ENCODE results near the gene SEMA4B.
"Not testable (repeated sequence)": the region's sequence is repeated elsewhere in the genome, so short reads cannot be mapped to it uniquely, and the experiment has no call there.

Gene SEMA4B

DNA sequence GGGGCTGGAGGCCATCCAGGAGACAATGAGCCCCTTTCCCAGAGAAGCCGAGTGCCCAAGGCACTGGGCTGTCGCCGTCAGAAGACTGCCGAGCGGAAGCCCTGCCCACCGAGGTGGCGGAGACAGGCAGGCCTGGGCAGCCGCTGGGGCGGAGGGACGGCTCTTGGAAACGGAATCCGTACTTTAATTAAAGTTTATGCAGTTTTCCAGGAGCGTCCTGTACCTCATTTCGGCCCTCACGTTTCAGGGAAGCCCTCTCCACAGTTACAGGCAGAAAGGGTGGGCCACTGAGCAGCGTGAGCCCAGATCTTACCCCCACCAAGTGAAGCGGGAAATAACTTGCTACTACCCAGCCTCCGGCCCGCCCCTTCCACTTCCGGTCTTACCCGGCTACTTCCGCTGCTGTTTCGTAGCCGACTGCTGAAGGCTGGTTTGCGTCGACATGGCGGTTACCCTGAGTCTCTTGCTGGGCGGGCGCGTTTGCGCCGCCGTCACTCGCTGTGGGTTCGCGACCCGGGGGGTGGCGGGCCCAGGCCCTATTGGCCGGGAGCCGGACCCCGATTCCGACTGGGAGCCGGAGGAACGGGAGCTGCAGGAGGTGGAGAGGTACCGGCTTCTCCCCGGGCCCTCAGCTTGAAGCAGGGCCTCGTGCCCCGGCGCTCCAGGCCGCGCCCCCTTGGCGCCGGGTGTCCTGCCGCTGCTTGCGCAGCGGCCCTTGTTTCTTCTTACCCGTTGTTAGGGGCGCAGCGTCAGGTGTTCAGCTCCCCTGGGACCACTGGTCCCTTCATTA lies 64.3 kb downstream of the SEMA4B start, which contains the start of gene NGRN:
Gene NGRN (plus strand): TSS at position 402 of the 790 bp plus-strand sequence. CDS start 41 bp downstream, at position 443.
- FAIRE-seq: no peak

DNA sequence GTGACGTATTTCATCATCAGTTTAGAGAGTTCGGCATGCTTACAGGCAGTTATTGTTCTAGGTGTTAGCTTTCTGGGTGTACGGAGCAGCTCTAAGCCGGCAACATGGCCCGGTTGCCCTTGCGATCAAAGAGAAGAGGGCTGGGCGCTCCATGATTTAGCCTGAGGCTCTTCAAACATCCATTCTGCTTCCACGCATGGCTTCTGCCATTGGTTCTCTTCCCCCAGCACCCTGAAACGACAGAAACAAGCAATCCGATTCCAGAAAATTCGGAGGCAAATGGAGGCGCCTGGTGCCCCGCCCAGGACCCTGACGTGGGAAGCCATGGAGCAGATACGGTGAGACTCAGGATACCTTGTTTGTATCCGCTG lies 64.9 kb downstream of the SEMA4B start:
- no peak for FAIRE-seq

DNA sequence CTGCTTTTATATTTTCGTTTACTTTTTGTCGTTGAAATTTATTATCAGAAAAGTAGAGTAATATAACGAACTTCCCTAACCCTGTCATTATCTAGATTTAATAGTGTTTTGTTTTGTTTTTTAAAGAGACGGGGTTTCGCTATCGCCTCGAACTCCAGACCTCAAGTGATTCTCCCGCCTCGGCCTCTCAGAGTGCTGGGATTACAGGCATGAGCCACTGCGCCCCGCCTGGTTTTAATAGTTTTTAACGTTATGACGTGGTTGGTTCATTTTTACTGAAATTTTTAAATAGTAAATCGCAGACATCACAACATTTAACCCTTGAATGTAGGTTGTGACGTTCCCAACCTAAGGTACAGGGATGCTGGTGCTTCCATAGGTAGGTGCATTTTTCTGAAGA lies 65.4 kb downstream of the SEMA4B start:
- FAIRE-seq: no peak

DNA sequence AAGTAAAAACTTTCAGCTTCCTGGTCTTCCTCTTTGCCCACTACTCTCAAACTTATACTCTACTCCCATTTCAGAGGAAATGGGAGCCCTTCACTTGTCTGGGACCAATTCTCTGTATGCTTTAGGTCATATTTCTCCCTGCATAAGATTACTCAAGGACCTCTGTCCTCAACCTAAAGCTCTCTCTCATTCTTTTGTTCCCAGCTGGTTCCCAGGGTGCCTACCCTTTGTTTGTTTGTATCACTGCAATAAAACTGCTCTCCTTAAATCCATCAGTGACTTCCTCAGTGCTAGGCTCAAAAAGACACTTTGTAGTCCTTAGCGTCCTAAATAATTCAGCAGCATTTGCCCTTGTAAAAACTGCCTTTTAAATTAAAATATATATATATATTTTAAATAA lies 67.3 kb downstream of the SEMA4B start:
- no peak for FAIRE-seq

DNA sequence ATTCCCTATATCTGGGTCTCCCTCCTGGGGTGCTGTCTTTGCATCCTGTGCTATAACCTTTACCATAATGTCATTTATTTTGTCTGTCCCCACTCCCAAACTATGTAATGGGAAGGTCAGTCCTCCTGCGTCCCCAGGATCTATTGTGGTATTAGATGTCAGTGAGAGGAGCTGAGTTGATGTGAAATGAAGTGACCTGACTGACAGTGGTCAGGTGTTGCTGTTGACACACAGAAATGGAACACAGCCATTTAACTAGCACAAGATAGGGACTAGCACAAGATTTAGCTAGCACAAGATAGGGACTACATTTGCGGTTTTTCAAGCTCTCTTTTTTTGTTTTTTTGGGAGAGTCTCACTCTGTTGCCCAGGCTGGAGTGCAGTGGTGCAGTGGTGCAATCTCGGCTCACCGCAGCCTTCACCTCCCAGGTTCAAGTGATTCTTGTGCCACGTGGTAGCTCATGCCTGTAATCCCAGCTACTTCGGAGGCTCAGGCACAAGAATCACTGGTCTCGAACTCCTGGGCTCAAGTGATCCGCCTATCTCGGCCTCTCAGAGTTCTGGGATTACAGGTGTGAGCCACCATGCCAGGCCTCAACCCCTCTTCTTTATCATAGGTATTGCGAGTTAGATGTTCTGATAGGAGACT lies 69.5 kb downstream of the SEMA4B start:
- FAIRE-seq: no peak

DNA sequence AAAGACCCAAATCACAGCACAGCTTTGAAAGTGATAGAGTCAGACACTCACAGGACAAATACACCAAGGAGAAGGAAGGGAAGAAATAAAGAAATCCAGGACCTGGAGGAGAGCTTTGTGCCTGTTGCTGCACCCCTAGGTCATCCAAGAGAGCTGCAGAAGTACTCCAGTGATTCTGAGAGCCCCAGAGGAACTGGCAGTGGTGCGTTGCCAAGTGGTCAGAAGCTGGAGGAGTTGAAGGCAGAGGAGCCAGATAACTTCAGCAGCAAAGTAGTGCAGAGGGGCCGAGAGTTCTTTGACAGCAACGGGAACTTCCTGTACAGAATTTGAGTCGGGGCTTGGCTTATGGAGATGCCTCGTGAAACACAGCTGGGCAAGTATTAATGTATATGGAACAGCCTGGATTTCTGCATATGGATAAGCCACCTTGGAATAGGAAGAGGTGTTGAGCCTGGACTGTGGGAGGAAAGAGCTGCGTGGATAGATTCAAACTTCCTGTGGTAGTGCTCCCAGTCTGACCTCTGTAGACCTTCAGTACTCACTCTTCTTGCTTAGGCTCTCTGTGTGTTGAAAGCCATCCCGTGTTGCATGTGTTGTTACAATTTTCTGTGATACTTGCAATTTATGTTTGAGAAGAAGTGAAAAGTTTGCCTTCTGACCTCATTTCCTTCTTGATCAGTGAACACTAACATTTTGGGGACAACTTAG lies 70.5 kb downstream of the SEMA4B start:
- FAIRE-seq: no peak

DNA sequence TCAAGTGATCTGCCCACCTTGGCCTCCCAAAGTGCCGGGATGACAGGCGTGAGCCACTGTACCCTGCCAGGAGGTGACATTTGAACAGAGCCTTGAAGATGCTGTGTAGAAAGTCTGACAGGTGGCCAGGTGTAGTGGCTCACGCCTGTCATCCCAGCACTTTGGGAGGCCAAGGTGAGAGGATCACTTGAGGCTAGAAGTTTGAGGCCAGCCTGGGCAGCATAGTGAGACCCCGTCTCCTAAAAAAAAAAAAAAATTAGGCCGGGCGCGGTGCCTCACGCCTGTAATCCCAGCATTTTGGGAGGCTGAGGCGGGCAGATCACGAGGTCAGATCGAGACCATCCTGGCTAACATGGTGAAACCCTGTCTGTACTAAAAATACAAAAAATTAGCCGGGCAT lies 77.3 kb downstream of the SEMA4B start:
- not testable (repeated sequence) for FAIRE-seq

Data from TTC549 (cell line).